ENCODE data around the gene PLEKHS1.
"Not testable (repeated sequence)": the region's sequence is repeated elsewhere in the genome, so short reads cannot be mapped to it uniquely, and the experiment has no call there.

DNA sequence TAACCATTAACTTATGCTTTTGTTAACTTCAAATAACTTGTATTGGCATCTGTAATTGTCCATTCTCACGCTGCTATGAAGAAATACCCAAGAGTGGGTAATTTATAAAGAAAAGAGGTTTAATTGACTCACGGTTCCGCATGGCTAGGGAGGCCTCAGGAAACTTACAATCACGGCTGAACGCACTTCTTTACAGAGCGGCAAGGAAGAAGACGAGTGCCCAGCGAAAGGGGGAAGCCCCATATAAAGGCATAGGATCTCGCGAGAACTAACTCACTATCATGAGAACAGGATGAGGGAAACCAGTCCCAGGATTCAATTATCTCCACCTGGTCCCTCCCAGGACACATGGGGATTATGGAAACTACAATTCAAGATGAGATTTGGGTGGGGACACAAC is 77.1 kb downstream of the PLEKHS1 start:
- not testable (repeated sequence) for TF ChIP-seq YY1 (IDR thresholded peaks at IDR 0.05; ENCODE audit: insufficient read depth, insufficient read length); ZNF274 (IDR thresholded peaks at IDR 0.05; ENCODE audit: low read depth, low read length)
